IMR-90 (cell line): Measurements from ENCODE around the gene PYDC2. TPM values are rescaled to one million over a fixed set of nuclear protein-coding genes. Genes with fewer than 3 reads are reported as not detected.

ENCODE experiments used
- ATAC-seq: fragments of 200-7000 bp; cut with Tn5 transposase; 2 replicates; pipeline ENCODE4 v1.9.1; 2020; ENCODE audit warnings: low read depth, mild to moderate bottlenecking, moderate library complexity
- BruUV-seq: library from RNA; stranded (reverse); fragments of 400-500 nt; replicated peaks from 2 replicates; lab custom pipeline; 2021; lab: Mats Ljungman, UMichigan
- CTCF ChIA-PET: fragments of 300-600 bp; formaldehyde crosslinking; extraction: SDS; loops from one replicate; lab custom pipeline; 2021; ENCODE audit warnings: antibody characterized with exemption; lab: Yijun Ruan, JAX
- POLR2A ChIA-PET: fragments of 300-600 bp; sonication (Branson Sonifier 250); formaldehyde crosslinking; loops from one replicate; lab custom pipeline; 2022; ENCODE audit warnings: antibody characterized with exemption; ENCODE audit not compliant: unreplicated experiment; lab: Charles Lee
- DNase-seq: peaks from one replicate; pipeline ENCODE4 v3.0.0; 2013
- H2AFZ ChIP-seq: replicated peaks from 2 replicates; pipeline ENCODE3; 2013; ENCODE audit warnings: low read length, mild to moderate bottlenecking; ENCODE audit not compliant: poor library complexity
- H2AK5ac ChIP-seq: 2 replicates; pipeline ENCODE4 v1.6.1; 2013; ENCODE audit warnings: low read depth, low read length, inconsistent platforms
- H2AK9ac ChIP-seq: replicated peaks from 2 replicates; pipeline ENCODE3; 2013; ENCODE audit warnings: mild to moderate bottlenecking, low read depth, low read length, moderate library complexity; ENCODE audit not compliant: poor library complexity
- H2BK120ac ChIP-seq: 2 replicates; pipeline ENCODE4 v1.6.1; 2013; ENCODE audit warnings: low read depth, low read length, inconsistent platforms
- H2BK15ac ChIP-seq: 3 replicates; pipeline ENCODE4 v1.6.1; 2013; ENCODE audit warnings: low read depth, low read length, inconsistent platforms
- H2BK20ac ChIP-seq: 2 replicates; pipeline ENCODE4 v1.6.1; 2013; ENCODE audit warnings: low read depth, mild to moderate bottlenecking, inconsistent platforms, low read length, moderate library complexity
- H2BK5ac ChIP-seq: 2 replicates; pipeline ENCODE4 v1.6.1; 2013; ENCODE audit warnings: mild to moderate bottlenecking, low read depth, low read length, inconsistent platforms; ENCODE audit not compliant: poor library complexity, severe bottlenecking
- H3K14ac ChIP-seq: replicated peaks from 2 replicates; pipeline ENCODE4 v1.6.1; 2013; ENCODE audit warnings: low read depth, low read length, inconsistent platforms
- H3K18ac ChIP-seq: 2 replicates; pipeline ENCODE4 v1.6.1; 2013; ENCODE audit warnings: low read depth, low read length, control low read depth
- H3K23ac ChIP-seq: 2 replicates; pipeline ENCODE4 v1.6.1; 2013; ENCODE audit warnings: low read depth, low read length, inconsistent platforms
- H3K27ac ChIP-seq: 2 replicates; pipeline ENCODE4 v1.5.1; 2013; ENCODE audit warnings: mild to moderate bottlenecking, control low read depth, low read length; ENCODE audit not compliant: insufficient read depth
- H3K27me3 ChIP-seq: 2 replicates; pipeline ENCODE4 v1.6.1; 2013; ENCODE audit warnings: low read length; ENCODE audit not compliant: control insufficient read depth, insufficient read depth
- H3K36me3 ChIP-seq: 2 replicates; pipeline ENCODE4 v1.6.1; 2013; ENCODE audit warnings: low read length, mixed read lengths; ENCODE audit not compliant: control insufficient read depth, insufficient read depth
- H3K4ac ChIP-seq: 2 replicates; pipeline ENCODE4 v1.6.1; 2013; ENCODE audit warnings: low read depth, low read length, inconsistent platforms
- H3K4me1 ChIP-seq: 2 replicates; pipeline ENCODE4 v1.6.1; 2013; ENCODE audit warnings: low read length, mixed read lengths; ENCODE audit not compliant: control insufficient read depth, insufficient read depth
- H3K4me2 ChIP-seq: 2 replicates; pipeline ENCODE4 v1.6.1; 2013; ENCODE audit warnings: low read depth, mild to moderate bottlenecking, control low read depth, low read length, moderate library complexity
- H3K4me3 ChIP-seq: 2 replicates; pipeline ENCODE4 v1.5.1; 2013; ENCODE audit warnings: low read depth, mild to moderate bottlenecking, control low read depth, low read length, moderate library complexity; ENCODE audit not compliant: insufficient read depth
- H3K56ac ChIP-seq: 2 replicates; pipeline ENCODE4 v1.6.1; 2013; ENCODE audit warnings: low read length, inconsistent platforms; ENCODE audit not compliant: insufficient read depth; ENCODE audit errors: extremely low read depth
- H3K79me1 ChIP-seq, 2 experiments: 2 replicates each; pipeline ENCODE4 v1.6.1; 2013; ENCODE audit warnings: low read length in 2 of 2, inconsistent platforms in 1 of 2, low read depth in 1 of 2
- H3K9ac ChIP-seq: 2 replicates; pipeline ENCODE4 v1.6.1; 2013; ENCODE audit warnings: low read depth, low read length, control low read depth
- H3K9me1 ChIP-seq: 2 replicates; pipeline ENCODE4 v1.6.1; 2013; ENCODE audit warnings: low read length, inconsistent platforms; ENCODE audit not compliant: insufficient read depth
- H3K9me3 ChIP-seq: 2 replicates; pipeline ENCODE4 v1.6.1; 2013; ENCODE audit warnings: low read length; ENCODE audit not compliant: control insufficient read depth, insufficient read depth
- H4K20me1 ChIP-seq: 2 replicates; pipeline ENCODE4 v1.6.1; 2013; ENCODE audit warnings: low read length, inconsistent platforms; ENCODE audit not compliant: insufficient read depth
- H4K5ac ChIP-seq: 2 replicates; pipeline ENCODE4 v1.6.1; 2013; ENCODE audit warnings: mild to moderate bottlenecking, low read depth, low read length, control low read depth
- H4K8ac ChIP-seq, 2 experiments: 2 replicates each; pipeline ENCODE4 v1.6.1; 2013; ENCODE audit warnings: low read depth in 2 of 2, low read length in 2 of 2, control low read depth in 1 of 2, inconsistent platforms in 1 of 2
- H4K91ac ChIP-seq: 2 replicates; pipeline ENCODE4 v1.6.1; 2013; ENCODE audit warnings: low read depth, low read length, inconsistent platforms; ENCODE audit not compliant: insufficient read depth
- CEBPB ChIP-seq: IDR thresholded peaks from 2 replicates; pipeline ENCODE4 v1.6.1; 2012; ENCODE audit warnings: low read depth, low read length, improper control_type of control experiment
- CHD1 ChIP-seq: IDR thresholded peaks from 2 replicates; pipeline ENCODE4 v1.6.1; 2012; ENCODE audit warnings: low read depth, low read length, improper control_type of control experiment
- FOS ChIP-seq: fragments of 150-350 bp; IDR thresholded peaks from 2 replicates; pipeline ENCODE4 v1.6.1; 2016; ENCODE audit warnings: low read depth, low read length
- MAFK ChIP-seq: IDR thresholded peaks from 2 replicates; pipeline ENCODE4 v1.6.1; 2012; ENCODE audit warnings: low read depth, low read length, improper control_type of control experiment
- MAZ ChIP-seq: IDR thresholded peaks from 2 replicates; pipeline ENCODE4 v1.6.1; 2012; ENCODE audit warnings: low read depth, mild to moderate bottlenecking, low read length, improper control_type of control experiment, moderate library complexity, borderline replicate concordance
- MXI1 ChIP-seq: IDR thresholded peaks from 2 replicates; pipeline ENCODE4 v1.6.1; 2012; ENCODE audit warnings: low read depth, mild to moderate bottlenecking, low read length, moderate library complexity, borderline replicate concordance
- POLR2A ChIP-seq: IDR thresholded peaks from 2 replicates; pipeline ENCODE4 v1.6.1; 2012; ENCODE audit warnings: mild to moderate bottlenecking, low read depth, low read length
- RAD21 ChIP-seq: IDR thresholded peaks from 2 replicates; pipeline ENCODE4 v1.6.1; 2012; ENCODE audit warnings: low read length, improper control_type of control experiment
- RCOR1 ChIP-seq: IDR thresholded peaks from 2 replicates; pipeline ENCODE4 v1.6.1; 2012; ENCODE audit warnings: mild to moderate bottlenecking, low read length, improper control_type of control experiment; ENCODE audit not compliant: insufficient replicate concordance
- WGBS, 2 experiments: methylation state at CpG; one replicate each; pipeline versions ENCODE4 v1.1.5 to v1.1.7; 2013; ENCODE audit warnings: missing lambda C conversion rate in 2 of 2; ENCODE audit not compliant: insufficient read length in 1 of 2; ENCODE audit errors: extremely low coverage in 2 of 2; 5-methylcytosine and 5-hydroxymethylcytosine counted together
- dilution Hi-C: fragments of 300-500 bp; cut with HindIII; formaldehyde crosslinking; loops from one replicate; pipeline ENCODE4 v1.14.3; 2018; ENCODE audit warnings: low sequenced_read_pairs; ENCODE audit not compliant: unreplicated experiment
- in situ Hi-C: fragments of 300-500 bp; cut with MboI; formaldehyde crosslinking; loops from 3 replicates; pipeline ENCODE4 v1.14.3; 2019; ENCODE audit warnings: low sequenced_read_pairs, inconsistent platforms, mixed read lengths
- intact Hi-C: fragments of 100-400 bp; cut with micrococcal nuclease; formaldehyde crosslinking; loops from 2 replicates; pipeline ENCODE4 v1.10.0; 2022
- polyA plus RNA-seq, 3 experiments: library from polyadenylated mRNA; depleted of rRNA; stranded (reverse); fragments of >200 nt; gene quantifications; 2 replicates each; pipeline ENCODE4 v1.2.3, GENCODE V29; 2012; ENCODE audit warnings: low replicate concordance in 1 of 3
- total RNA-seq: library from RNA; depleted of rRNA; stranded (reverse); fragments of >200 nt; gene quantifications from 2 replicates; pipeline ENCODE4 v1.2.3, GENCODE V29; 2012
- TF ChIP-seq, protein P1 (sequence below): conservative IDR thresholded peaks from 2 replicates; pipeline ENCODE4 v1.5.1; 2012; ENCODE audit warnings: mild to moderate bottlenecking, low read depth, low read length, improper control_type of control experiment
- TF ChIP-seq, protein P2 (sequence below): fragments of 150-350 bp; IDR thresholded peaks from 2 replicates; pipeline ENCODE4 v1.6.1; 2016; ENCODE audit warnings: low read depth, mild to moderate bottlenecking, low read length, moderate library complexity, borderline replicate concordance

The PYDC2 gene
- total and polyA plus RNA-seq, 2 of the 4 experiments (the other 2 are of a cell fraction), result not detected

DNA sequence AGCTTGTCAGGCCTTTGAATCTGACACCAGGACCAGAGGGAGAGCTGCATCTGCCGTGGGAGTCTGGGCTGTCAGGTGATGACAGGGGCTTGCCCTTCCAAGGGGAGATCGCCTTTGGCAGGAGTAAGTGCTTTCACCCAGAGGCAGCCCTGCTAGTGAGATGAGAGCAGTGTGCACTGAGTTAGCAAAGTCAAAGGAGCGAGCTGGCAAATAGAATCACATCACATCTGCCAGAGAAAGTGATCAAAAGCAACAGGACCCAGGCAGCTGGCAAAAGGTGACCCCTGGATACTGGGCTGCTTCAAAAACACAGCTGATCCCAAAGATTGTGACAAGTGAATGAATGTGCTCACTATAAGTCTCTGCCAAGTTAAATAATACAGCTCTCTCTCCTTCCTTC, 36.1 kb upstream of the PYDC2 start:
- DNase-seq, result no peak

More for the DNA sequence above, 36.1 kb upstream of the PYDC2 start:
- no peak overlapping the region for H3K23ac ChIP-seq
- ChIA-PET CTCF (no interaction called here), POLR2A (no interaction called here)
- no peak overlapping the region for H3K27ac ChIP-seq
- H3K9me3 ChIP-seq, result no peaks in the 10 kb centered on the region
- no peak overlapping the region for H4K5ac ChIP-seq
- H2BK20ac ChIP-seq, result no peak overlapping the region
- no peak overlapping the region for H2AK9ac ChIP-seq
- no peak overlapping the region for H2AK5ac ChIP-seq
- H3K4me1 ChIP-seq, result no peaks in the 10 kb centered on the region
- intact Hi-C loops (no loop called here), dilution Hi-C loops (no loop called here), in situ Hi-C loops (no loop called here)
- H2BK5ac ChIP-seq, result no peak overlapping the region
- no peaks in the 10 kb centered on the region for H3K79me1 ChIP-seq
- H3K18ac ChIP-seq, result no peak overlapping the region
- H2BK15ac ChIP-seq, result no peak overlapping the region
- no peak overlapping the region for H3K9ac ChIP-seq
- H2BK120ac ChIP-seq, result no peak overlapping the region
- no peak for ATAC-seq
- H4K91ac ChIP-seq, result no peak overlapping the region
- H4K8ac ChIP-seq, result no peak overlapping the region
- no peak overlapping the region for H3K14ac ChIP-seq
- no peaks in the 10 kb centered on the region for H3K36me3 ChIP-seq
- H4K20me1 ChIP-seq, result no peaks in the 10 kb centered on the region
- no peak overlapping the region for H3K4me2 ChIP-seq
- H3K4me3 ChIP-seq, result no peak overlapping the region
- no peak overlapping the region for H3K4ac ChIP-seq
- no peak overlapping the region for H2AFZ ChIP-seq
- no peaks in the 10 kb centered on the region; the same call in 1 of the 2 replicates for H3K27me3 ChIP-seq
- TF ChIP-seq, protein P1, sequence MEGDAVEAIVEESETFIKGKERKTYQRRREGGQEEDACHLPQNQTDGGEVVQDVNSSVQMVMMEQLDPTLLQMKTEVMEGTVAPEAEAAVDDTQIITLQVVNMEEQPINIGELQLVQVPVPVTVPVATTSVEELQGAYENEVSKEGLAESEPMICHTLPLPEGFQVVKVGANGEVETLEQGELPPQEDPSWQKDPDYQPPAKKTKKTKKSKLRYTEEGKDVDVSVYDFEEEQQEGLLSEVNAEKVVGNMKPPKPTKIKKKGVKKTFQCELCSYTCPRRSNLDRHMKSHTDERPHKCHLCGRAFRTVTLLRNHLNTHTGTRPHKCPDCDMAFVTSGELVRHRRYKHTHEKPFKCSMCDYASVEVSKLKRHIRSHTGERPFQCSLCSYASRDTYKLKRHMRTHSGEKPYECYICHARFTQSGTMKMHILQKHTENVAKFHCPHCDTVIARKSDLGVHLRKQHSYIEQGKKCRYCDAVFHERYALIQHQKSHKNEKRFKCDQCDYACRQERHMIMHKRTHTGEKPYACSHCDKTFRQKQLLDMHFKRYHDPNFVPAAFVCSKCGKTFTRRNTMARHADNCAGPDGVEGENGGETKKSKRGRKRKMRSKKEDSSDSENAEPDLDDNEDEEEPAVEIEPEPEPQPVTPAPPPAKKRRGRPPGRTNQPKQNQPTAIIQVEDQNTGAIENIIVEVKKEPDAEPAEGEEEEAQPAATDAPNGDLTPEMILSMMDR, result no peak
- TF ChIP-seq MXI1 (no peak), MAFK (no peak), FOS (no peak), POLR2A (no peak), CEBPB (no peak), RAD21 (no peak), CHD1 (no peak), MAZ (no peak), RCOR1 (no peak)
- TF ChIP-seq, protein P2, sequence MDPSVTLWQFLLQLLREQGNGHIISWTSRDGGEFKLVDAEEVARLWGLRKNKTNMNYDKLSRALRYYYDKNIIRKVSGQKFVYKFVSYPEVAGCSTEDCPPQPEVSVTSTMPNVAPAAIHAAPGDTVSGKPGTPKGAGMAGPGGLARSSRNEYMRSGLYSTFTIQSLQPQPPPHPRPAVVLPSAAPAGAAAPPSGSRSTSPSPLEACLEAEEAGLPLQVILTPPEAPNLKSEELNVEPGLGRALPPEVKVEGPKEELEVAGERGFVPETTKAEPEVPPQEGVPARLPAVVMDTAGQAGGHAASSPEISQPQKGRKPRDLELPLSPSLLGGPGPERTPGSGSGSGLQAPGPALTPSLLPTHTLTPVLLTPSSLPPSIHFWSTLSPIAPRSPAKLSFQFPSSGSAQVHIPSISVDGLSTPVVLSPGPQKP, result no peak
- WGBS, 2 experiments, result 0% methylated on average over 1 of the region's 3 CpGs; no CpG with 5 or more reads in 1 of the 2 experiments
- no peaks in the 10 kb centered on the region for H3K9me1 ChIP-seq
- H3K56ac ChIP-seq, result no peak overlapping the region
- no TSS peak for BruUV-seq
